CD1c-positive myeloid dendritic cell (primary cell): ENCODE measurements around the gene DMWD.
A peak's percentile ranks its signal among the peaks of the same experiment; 100 is the strongest.
"Not testable (repeated sequence)": the region's sequence is repeated elsewhere in the genome, so short reads cannot be mapped to it uniquely, and the experiment has no call there.

Source experiments
- DNase-seq: peaks from one replicate; pipeline ENCODE4 v3.0.0-alpha.2; 2016; ENCODE audit errors: extremely low spot score

DMWD gene

GRCh38 chr19:45816236-45817009, 23.8 kb upstream of the DMWD start:
- no peak for DNase-seq

- DNase-seq = no peak
Observed at GRCh38 chr19:45815481-45816216, 23.0 kb upstream of the DMWD start.

GRCh38 chr19:45814851-45815480, 22.3 kb upstream of the DMWD start, which contains the start of gene RSPH6A:
RSPH6A (minus strand) TSS chr19:45815308; CDS start chr19:45815176, 132 bp downstream.
- DNase-seq = no peak

GRCh38 chr19:45814166-45814780, 21.6 kb upstream of the DMWD start:
- no peak for DNase-seq

- DNase-seq = no peak
Observed at GRCh38 chr19:45812297-45812696, 19.7 kb upstream of the DMWD start.

- peak; percentile 6 for DNase-seq
Observed at GRCh38 chr19:45809643-45810159, 17.1 kb upstream of the DMWD start.

GRCh38 chr19:45805719-45806118, 13.1 kb upstream of the DMWD start:
- DNase-seq = no peak

- no peak for DNase-seq
Observed at GRCh38 chr19:45804959-45805230, 12.2 kb upstream of the DMWD start.

- no peak for DNase-seq
Observed at GRCh38 chr19:45804140-45804958, 11.7 kb upstream of the DMWD start.

GRCh38 chr19:45801603-45802175, 9.0 kb upstream of the DMWD start:
- DNase-seq = no peak

GRCh38 chr19:45800070-45800553, 7.5 kb upstream of the DMWD start:
- peak; percentile 33 for DNase-seq

GRCh38 chr19:45799541-45799940, 6.9 kb upstream of the DMWD start:
- DNase-seq = not testable (repeated sequence)

- peak; percentile 79 for DNase-seq
Observed at GRCh38 chr19:45798995-45799517, 6.4 kb upstream of the DMWD start.

- no peak for DNase-seq
Observed at GRCh38 chr19:45794627-45795026, 2.0 kb upstream of the DMWD start.

GRCh38 chr19:45793876-45794275, 1.2 kb upstream of the DMWD start:
- DNase-seq = peak; percentile 87

GRCh38 chr19:45793178-45793564, 526 bp upstream of the DMWD start:
- DNase-seq = no peak

- no peak for DNase-seq
Observed at GRCh38 chr19:45791744-45792469, 738 bp downstream of the DMWD start.

- DNase-seq = peak; percentile 92
Observed at GRCh38 chr19:45790942-45791341, 1.7 kb downstream of the DMWD start.

GRCh38 chr19:45789035-45789786, 3.4 kb downstream of the DMWD start:
- DNase-seq = no peak
